GM21576 (cell line): Measurements from ENCODE around the gene FSD2.
"Not testable (repeated sequence)": the region's sequence is repeated elsewhere in the genome, so short reads cannot be mapped to it uniquely, and the experiment has no call there.

Experiments used
- ATAC-seq: cut with Tn5 transposase; IDR thresholded peaks from one replicate; pipeline ENCODE4 v1.9.1; 2021; ENCODE audit warnings: mild to moderate bottlenecking, moderate library complexity; ENCODE audit not compliant: unreplicated experiment

The FSD2 gene

DNA sequence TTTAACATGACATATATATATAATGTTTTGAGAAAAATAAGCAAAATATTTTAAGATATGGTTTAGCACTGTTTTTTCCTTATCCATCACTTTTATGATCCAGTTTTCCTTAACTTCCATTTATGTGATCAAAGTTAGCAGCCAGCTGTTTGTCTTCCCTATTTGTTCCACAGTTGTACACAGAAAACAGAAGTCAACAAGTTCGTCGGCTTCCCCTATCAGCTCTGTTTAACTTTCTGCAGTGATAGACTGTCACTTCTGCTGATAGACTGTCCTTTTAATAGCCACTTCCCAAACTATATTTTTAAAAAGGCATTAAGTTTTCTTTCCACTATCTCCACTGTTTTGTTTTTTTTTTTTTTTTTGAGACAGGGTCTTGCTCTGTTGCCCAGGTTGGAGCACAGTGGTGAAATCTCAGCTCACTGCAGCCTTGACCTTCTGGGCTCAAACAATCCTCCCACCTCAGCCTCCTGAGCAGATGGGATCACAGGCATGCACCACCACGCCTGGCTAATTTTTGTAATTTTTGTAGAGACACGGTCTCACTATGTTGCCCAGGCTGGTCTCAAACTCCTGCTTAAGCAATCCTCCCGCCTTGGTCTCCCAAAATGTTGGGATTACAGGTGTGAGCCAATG lies 7.2 kb downstream of the FSD2 start:
- ATAC-seq = no peak

DNA sequence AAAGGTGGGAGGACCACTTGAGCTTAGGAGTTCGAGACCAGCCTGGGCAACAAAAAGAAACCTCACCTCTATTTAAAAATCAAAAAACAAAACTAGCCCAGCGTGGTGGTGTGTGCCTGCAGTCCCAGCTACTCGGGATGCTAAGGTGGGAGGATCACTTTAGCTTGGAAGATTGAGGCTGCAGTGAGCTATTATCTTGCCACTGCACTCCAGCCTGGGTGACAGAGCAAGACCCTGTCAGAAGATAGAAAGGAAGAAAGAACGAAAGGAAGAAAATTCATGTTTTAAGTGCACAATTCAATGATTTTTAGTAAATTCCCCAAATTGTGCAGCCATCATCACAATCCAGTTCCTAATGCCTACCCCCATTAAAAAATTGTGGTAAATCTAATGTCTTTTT lies 7.8 kb downstream of the FSD2 start:
- ATAC-seq = no peak

DNA sequence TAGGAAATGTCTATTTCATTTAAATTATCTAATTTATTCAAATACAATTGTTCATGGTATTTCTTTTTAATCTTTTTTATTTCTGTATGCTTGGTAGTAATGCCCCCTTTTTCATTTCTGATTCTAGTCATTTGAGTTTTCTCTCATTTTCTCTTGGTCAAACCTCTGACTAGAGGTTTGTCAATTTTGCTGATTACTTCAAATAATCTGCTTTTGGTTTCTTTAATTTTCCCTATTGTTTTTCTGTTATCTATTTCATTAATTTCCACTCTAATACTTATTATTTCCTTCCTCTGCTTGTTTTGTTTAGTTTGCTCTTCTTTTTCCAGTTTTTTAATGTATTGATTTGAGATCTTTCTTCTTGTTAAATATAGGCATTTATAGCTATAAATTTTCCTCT lies 12.1 kb downstream of the FSD2 start:
- ATAC-seq = no peak

DNA sequence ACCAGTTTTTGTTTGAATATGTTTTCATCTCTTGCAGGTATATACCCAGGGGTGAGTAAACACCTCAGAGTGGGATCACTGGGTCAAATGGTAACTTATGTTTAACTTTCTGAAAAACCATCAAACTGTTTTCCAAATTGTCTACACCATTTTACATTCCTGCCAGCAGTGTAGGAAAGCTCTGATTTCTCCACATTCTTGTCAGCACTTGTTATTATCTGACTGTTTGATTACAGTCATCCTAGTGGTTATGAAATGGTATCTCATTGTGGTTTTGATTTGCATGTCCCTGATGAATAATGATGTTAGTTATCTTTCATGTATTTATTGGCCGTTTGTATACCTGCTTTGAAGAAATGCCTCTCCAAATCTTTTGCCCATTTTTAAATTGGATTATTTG lies 13.8 kb downstream of the FSD2 start:
- ATAC-seq = no peak

DNA sequence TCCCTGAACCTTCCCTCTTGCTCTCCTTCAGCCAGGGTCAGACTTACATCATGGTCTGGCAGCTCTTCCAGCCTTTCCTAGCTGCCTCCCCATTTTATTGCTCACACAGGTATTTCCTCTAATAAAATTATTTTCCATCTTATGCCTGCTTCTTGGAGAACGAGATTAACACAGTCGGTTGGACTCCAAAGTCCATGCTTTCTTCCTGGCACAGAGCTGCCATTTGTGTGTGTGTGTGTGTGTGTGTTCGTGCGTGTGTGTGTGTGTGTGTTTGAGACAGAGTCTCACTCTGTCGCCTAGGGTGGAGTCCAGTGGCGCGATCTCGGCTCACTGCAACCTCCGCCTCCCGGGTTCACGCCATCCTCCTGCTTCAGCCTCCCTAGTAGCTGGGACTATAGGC lies 15.5 kb downstream of the FSD2 start:
- ATAC-seq = no peak

DNA sequence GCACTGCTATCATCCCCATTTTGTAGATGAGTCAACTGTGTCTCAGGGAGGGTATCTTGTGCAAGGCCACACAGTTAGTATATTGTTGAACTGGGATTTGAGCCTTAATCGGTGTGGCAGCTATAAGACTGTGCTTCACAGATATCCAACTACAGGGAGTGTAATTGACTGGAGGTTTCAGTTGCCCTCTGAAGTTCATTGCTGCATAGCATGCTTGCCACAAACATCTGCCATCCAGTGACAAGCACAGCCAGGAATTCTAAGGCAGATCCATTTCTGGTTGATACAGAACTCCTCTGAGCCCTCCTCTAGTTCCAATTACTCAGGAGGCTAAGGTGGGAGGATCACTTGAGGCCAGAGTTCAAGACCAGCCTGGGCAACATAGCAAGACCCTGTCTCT lies 16.4 kb downstream of the FSD2 start:
- ATAC-seq = no peak

DNA sequence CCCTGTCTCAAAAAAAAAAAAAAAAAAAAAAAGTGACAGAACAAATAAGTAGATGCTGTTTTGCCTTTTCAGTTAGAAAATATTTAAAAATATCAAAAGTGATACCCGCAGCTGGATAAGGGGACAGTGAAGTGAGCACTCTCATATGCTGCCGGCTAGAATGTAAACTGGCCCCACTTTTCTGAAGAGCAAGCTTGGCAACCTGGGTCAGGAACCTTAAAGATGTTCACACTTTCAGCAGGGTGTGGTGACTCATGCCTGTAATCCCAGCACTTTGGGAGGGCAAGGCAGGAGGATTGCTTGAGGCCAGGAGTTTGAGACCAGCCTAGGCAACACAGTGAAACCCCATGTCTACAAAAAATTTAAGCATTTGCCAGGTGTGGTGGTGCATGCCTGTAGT lies 17.4 kb downstream of the FSD2 start:
- no peak for ATAC-seq

DNA sequence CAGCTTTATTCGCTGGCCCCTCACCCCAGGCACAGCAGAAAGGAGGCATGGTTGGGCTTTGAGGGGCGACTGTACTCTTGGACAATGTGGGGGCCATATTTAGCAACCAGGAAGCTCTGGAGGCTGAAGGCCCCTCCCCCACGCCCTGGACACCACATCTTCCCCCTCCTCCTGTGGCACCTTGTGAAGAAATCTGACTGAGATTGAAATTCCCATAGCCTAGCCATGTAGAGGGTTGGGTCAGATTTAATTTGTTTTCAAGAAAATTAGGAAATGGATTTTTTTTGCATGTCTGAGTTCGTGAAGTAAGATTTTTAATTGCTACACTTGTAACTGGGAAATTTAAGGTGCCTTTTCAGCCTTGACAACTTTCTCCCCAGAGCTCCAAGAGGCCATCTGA lies 24.5 kb downstream of the FSD2 start:
- no peak for ATAC-seq

DNA sequence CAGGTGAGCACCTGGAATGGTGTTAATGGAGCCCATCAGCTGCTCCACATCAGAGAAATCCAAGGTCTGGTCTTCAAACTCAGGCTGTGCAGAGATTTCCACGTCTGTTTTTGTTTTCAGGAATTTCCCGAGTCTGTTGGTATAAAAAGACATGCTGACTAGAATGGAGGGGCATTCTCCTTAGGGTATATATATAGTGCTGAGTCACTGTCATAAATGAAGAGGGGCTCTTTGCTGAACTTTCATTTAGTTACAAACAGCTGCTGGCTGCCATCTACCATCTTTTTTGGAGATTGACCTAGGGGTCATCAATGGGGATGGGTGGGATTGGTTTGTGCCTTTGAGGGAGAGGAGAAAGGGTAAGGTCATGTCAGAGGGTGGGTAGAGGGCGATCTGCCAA lies 27.1 kb downstream of the FSD2 start:
- no peak for ATAC-seq

DNA sequence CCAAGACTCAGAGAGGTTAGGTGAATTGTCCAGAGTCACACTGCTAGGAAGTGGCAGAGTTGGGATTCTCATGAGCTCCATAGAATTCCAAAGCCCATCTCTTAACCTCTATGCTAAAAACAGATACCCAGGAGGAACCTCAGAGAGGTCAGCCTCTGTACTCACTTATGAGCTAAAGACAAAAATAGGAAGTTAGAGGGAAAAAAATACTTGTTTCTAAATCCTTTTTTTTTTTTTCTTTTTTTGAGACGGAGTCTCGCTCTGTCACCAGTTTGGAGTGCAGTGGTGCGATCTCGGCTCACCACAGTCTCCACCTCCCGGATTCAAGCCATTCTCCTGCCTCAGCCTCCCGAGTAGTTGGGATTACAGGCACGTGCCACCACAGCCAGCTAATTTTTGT lies 31.4 kb downstream of the FSD2 start:
- ATAC-seq = no peak

DNA sequence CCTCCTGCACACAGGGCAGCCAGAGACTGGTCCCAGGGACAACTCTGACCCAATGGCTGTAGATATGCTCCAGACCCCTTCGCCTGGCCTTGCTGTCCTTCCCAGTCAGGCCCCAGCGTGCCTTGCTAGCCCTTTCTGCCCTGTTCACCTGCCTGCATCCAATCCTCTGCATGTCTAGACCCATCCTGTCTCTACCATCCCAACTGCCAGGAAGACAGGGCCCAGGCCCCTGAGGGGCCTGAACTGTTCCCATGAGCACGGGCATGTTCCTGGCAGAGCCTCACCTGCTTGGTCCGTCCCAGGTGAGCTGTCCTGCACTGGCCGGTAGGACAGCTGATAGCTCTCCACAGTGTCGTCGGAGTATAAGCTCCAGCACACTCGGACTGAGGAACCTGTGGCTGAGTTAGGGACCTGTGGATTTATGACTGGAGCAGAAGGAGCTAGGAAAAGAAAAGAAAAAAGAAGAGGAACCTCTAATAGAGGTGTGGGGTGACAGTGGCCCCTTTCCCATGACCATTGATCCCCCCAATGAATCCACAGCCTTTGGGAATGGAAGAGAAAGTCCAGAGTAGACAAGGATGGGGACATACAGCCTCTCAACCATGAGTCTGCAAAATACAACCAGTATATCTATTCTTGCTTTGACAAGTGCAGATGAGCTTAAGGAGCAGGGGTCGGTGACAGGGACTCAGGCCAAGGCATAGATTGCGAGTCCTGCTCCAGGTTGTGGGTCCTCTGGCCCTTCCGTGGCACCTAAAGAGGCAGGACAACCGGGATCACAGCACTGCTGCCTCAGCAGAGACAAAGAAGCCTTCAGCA lies 33.9 kb downstream of the FSD2 start:
- no peak for ATAC-seq

DNA sequence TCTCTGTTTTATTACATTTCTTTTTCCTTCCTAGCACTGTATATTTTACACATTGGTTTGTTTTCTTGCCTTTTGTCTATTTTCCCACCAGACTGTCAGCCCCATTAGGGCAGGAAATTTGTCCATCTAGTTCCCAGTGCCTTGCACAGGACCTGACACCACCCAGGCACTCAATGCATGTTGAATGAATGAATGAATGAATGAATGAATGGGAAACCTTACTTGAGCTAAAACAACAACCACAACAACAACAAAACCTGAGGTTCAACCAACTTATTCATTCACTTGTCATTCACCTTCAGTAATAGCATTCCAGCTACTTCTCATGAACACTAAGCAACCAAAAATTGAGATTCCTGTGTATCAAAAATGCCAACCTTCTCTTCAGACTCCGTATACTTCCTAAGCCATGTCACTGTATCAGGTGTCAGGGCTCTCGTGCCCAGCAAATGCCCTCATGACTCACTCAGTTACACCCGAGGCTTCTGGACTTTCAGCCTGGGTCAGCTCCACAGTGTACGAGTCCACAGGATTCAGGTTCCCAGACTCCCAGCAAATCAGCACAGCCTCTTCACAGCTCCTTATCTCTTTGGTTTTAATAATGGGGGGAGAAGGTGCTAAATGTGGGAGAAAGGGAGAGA lies 37.3 kb downstream of the FSD2 start:
- no peak for ATAC-seq

DNA sequence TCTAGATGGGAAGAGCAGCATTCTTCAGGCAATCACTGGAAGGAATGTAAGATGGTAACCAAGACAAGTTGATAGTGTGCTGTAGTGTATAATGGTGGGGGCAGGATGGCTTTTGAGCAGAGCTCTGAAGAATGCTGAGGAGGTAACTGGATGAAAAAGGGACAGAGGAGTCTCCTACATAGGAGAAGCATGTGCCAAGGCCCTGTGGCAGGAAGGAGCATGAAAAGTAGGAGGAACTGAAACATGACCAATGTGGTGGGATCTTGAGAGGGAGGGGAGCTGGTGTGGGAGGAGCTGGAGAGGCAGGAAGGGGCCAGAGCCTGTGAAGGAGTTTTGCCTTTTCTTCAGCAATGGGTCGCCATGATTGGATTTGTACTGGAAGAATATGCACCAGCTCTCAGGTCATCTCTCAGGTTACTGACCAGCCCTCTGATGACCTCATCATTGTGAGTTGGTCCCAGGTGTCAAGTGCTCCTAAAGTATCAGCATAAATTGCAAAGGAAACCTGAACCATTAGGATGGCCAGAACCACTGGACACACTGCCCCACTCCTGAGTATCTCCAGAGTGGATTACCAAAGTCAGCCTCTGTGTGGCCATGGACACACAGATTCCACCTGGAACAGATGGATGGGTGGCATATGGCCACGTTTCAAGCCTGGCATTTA lies 38.6 kb downstream of the FSD2 start:
- ATAC-seq = no peak

DNA sequence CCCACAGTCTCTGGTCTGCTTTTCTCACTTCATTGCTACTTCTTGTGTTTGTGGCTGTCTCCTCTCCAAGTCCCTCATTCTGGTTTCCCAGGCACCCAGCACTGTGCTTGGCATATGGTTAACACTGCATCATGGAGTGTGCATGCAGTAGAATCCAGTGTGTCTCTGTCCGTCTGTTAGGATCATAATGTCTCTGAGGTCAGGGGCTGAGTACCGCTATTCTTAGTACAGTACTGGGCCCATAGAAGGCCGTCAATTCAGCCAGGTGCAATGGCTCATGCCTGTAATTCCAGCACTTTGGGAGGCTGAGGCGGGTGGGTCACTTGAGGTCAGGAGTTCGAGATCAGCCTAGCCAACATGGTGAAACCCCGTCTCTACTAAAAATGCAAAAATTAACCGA lies 39.7 kb downstream of the FSD2 start:
- ATAC-seq = not testable (repeated sequence)

DNA sequence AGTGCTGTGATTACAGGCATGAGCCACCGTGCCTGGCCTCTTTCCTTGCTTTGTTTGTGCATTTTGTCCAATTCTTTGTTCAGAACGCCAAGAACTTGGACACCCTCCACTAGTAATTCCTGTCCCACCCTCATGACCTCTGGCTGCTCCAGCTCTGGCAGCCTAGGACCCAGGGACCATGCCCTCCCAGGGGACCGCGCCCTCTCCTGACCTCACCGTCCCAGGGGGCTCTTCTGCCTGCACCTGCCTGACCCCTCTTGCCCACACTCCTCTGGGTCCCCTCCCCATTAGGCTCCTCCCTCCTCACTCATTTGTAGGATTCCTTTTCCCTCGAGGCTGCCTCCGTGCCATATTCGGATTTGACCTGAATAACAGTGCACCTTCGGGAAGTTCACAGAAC lies 41.1 kb downstream of the FSD2 start:
- no peak for ATAC-seq

DNA sequence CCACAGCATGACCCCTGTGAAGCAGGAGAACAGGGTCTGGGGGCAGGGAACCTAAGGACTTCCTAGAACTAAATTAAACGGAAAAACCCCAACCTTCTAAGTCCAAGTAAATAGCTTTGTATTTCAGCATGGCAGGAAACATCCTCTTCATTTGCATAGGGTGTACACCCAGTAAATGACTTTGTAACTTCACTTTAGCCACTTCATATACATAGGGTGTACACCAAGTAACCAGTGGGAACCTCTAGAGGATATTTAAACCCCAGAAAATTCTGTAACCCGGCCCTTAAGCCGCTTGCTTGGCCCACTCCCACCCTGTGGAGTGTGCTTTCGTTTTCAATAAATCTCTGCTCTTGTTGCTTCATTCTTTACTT lies 41.8 kb downstream of the FSD2 start:
- ATAC-seq = no peak

DNA sequence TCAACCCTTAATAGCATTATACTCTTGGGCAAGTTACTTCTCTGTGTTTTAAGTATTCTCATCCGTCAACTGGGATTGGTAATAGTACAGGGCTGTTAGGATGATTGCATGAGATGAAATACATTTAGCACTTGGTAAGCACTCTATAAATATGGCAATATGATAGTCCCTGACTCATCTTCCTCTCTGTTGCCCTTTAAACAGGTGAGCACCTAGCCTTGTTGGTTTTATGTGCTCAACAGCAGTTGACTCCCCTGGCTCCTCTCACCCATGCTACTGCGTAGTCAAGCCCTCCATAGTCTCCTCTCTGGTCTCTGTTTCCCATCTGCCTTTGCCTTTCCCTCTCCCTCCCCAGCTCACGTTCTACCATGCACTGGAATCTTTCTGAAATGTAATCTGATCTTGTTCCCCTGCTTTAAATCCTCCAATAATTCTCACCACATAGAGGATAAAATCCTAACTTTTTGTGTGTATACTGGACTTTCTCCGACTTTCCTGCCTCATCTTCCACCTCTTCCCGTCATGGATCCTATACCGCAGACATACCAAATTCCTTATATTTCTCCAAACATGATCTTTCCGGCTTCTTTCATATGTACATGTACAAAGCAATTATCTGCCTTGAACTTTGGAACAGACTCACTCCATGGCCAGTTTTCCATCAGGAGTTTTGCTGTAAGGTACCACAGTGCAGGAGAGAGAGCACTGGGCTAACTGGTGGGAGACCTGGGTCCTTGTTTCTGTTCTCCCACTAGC lies 42.3 kb downstream of the FSD2 start:
- ATAC-seq = no peak

DNA sequence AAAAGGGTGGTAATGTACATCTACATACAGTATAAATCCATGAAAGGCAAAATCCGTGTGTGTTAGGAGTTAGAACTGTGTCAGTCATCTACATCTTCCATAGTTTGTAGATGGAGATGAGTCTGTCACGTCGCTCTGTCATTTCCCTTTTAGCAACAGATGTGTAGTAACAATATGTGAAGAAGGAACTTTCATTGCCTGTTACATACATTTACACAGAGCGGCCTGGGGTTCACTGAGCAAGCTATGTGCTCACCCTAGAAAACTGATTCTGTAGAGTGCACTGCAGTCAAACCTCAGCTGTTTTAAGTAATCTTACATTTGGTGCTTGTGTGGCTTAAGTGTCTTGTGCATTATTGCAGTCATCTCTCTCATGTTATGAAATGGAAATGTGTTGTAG lies 54.6 kb downstream of the FSD2 start:
- ATAC-seq = no peak

DNA sequence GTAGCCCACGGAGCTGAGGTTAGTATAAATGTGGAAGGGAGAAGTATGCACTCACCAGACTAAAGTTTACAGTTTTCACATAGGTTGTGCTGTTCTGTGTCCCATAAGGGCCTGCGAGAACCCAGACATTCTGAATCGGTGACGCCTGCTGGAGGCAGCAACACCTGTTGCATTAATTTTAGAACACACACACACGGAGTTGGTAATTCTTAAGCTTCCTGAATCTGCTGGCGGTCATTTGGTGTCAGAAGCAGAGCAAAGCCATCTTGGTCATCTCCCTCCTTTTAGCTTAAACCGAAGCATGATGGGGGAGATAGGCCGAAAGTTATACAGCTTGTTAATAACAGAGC lies 55.1 kb downstream of the FSD2 start:
- peak; percentile 29 for ATAC-seq

DNA sequence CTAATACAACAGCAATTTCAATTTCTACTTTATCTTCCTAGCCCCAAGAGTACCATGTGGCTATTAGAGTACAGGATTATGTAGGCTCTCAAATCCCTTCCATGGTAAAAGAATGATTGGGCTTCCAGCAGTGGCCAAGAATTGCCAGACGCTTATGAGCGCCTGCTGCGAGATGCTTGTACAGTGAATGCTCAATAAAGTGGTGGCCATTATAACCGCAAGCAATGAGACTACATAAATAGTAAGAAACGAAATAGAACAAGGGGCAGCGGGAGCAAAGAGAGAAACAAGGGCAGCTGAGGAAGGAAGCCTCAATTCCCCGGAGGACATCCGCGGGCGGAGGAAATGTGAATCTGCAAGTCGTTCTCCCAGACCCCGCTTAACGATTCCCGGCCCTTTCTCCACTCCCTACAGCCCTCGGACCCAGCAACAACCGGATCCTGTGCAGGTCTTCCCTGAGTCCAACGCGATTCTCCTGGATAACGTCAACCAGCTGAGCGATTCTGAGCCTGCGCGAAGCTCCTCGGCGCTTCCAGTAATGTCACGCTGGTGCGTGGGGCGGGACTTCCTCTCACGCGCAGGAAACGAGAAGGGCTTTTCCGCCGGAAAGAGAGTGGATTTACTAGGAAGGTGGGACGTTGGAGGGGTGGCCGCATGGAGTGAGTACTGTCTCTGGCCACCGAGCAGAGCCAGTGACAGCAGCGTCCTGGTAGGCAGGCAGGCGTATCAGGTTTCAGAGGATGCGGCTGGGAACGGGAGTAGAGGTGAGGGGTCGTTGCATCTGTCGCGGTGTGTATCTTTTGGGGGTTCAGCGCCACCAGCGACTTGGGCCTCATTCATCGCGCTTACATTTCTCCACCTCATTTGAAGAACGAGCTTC lies 55.7 kb downstream of the FSD2 start:
- peak; percentile 94 for ATAC-seq
